ENCODE measurements around the gene KLHL25.

Gene KLHL25

GRCh38 chr15:85777250-85778106 is 17.2 kb downstream of the KLHL25 start:
- DNase-seq = no peak

DNA sequence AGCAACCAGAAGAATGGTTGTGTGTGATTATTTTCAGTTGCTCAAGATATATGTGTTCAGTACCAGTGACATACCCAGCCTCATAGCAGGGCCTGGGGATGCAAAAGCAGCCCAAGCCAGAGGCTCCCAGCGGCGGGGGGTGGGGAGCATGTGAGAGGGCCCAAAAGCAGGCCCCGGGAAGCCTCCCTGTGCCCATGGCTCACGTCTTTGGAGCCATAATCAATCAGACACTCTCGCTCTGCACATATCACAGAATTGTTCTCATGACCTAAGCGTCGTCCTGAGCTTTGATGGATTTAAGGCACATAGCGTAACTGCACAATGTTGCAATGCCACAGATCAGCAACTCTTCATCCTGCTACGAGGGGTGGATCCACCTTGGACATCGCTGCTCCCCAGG is 20.8 kb downstream of the KLHL25 start:
- no peak for DNase-seq

- DNase-seq = no peak
Observed at GRCh38 chr15:85773249-85773648, 21.5 kb downstream of the KLHL25 start.

DNA sequence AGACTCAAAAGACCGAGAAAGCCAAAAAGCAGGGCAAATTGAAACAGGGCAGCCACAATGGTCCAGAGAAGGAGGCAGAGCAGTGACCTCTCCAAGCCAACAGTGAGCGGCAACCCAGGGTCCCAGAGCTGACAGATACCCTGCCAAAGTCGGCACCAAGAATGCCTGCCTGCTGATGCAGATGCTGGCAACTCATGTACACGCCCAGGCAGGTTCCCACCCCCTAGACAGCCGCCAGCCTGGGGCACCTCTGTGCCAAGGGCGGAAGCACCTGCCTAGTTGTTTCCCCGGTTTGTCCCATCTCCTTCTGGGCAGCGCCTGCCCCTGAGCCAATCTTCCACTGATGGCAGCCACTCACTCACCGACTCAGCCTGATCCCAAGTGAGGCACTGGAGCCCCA is 22.1 kb downstream of the KLHL25 start:
- DNase-seq = no peak

GRCh38 chr15:85771781-85772445 is 22.8 kb downstream of the KLHL25 start:
- DNase-seq = no peak

GRCh38 chr15:85771271-85771670 is 23.5 kb downstream of the KLHL25 start:
- no peak for DNase-seq

DNA sequence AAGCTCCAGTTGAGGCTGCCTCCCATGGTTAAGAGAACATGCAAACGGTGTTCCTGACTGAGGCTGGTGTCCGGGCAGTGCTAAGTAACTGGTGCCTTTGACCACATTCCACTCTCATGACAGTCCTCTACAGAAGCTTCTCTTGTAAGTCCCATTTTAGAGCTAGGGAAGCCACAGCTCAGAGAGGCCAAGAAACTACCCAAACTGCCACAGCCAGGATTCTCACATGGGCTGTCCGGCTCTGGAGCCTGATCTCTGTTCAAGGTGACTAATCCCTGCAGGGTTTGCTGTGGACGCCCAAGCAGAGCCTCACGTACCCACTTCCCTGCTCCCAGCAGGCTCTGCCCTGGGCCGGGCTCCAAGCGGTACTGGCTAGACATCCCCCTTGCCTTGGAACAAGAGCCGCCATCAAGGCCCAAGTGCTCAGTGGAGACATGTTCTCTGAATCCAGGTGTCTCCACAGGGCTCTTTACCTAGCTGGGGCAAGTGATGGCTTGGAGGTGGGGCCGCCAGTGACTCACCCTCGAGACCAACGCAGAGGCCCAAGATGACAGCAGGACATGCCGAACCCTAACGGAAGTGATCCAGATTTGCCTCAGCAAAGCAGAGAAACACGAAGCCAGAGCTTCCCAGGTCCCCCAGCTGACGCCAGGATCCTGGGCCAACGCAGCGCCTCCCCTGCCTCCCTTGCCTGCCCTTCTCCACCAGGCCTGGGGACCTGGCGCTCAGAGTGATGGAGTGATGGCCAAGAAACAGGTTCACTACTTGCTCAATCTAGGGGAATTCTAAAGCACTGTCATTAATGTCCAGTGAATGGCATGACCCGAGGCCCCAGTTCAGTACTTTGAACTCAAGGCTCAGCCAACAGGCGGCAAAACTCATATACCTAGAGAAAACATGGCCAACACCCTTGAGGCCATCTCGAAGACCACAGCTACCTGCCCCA is 24.4 kb downstream of the KLHL25 start:
- DNase-seq = no peak

DNA sequence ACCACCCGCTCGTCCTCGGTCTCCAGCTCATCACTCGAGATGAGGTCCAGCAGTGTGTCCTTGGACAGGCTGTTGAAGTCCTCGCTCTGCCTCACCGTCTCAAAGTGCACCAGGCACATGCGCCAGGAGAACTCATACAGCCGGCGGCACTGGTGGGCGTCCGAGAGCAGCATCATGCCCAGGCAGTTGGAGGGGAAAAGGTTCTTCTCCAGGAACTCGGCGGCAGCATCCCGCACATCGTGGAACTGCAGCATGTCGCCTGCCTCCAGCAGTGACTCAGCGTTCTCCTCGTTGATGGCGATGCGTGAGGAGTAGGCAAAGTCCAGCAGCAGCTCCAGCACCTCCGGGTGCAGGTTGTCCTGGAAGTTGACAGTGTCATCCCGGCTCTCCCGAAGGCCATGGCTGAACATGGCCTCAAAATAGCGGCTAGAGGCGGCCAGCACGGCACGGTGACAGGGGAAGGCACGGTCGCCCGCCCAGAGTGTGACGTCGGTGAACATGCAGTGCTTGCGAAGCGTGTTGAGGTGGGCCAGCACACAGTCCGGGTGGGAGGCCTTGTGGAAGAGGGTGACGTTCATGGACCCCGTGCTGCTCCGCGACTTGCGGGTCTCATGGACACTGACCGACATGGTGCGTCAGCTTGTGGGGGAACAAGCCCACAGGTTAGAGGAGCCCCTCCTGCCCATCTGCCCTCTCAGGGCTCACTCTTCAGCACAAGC is 25.4 kb downstream of the KLHL25 start:
- no peak for DNase-seq

DNA sequence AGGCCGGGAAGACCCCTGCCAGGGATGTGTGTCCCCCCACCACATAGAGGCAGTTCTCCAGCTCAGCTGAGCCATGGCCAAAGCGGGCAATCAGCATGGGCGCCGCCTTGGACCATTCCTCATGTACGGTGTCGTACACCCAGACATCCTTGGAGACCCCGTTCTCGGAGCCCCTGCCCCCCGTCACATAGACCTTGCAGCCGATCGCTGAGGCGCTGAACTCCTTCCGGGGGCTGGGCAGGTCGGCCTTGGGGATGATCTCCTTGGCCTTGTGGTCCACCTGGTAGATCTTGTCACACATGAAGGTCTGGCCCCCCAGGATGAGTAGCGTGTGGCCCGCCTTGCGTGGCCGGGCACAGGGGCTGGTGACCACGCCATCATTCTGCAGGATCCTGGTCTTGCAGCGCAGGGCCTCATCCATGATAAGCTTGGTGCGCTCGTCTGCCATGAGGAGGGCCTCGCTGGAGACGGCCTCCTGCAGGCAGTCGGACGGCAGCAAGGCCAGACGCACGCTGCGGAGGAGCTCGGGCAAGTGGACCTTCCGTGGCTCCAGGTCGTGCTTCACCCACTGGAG is 26.0 kb downstream of the KLHL25 start:
- no peak for DNase-seq

- no peak for DNase-seq
Observed at GRCh38 chr15:85767785-85768529, 26.8 kb downstream of the KLHL25 start.

DNA sequence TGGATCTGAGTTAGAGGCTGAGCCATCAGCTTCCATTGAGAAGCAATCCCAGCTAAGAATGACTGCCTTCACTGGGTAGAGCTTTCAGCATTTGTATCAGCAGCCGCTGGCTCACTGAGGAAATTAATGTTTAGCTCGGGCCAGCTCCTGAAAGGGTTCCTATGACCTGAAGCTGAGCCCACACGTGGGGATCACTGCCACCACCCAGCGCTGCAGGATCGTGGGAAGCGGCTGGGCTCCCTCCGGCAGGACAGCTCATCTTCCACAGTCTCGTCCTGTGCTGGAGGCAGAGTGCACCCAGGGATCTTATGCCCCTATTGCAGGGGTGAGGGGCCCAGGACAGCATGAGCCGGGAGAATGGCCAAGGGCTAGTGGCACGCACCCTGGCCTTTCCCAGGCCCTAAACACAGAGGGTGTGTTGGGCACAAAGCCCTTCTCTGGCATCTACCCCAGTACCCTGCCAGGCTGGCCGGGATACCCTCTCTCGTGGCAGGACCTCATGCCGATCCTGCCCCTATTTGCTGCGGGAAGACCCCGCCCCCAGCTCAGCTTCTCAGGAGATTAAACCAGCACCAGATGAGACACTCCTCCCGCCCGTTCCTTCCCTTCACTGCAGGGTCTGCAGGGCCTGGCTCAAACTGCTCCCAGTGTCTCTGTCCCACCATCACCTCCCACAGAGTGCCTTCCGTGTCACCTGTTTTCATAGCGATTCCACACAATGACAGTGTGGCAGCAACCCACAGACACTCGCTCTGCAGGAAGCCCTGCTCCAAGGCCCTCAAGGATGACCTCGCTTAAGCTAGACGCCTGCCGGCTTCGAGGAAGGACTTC is 28.5 kb downstream of the KLHL25 start:
- no peak for DNase-seq

DNA sequence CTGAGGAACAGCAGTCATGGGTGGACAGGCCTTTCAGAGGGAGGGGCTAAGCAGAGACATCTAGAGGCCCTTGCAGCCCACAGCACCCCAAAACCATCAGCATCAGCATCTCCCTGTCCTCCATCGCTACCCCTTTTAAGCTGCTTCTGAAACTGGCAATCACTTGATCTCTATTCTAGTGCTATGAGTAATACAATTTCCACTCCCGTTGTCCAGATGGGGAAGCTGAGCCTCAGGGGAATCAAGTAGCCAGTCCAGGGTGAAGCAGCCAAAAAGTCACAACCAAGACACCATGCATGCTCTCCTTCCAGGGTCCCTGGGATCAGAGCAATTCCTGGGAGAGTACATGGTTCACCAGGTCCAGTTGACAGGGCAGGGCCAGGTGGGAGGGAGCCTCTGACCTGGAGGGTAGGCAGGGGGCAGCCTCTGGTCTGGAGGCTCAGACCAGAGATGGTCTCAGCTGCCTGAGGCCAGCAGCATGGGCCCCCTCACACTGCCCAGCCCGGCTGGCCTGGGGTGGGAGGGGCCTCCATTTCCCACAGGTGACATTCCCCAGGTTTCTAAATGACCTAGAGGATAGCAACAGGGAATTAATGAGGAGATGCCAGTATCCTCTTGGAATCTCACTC is 30.0 kb downstream of the KLHL25 start:
- no peak for DNase-seq

DNA sequence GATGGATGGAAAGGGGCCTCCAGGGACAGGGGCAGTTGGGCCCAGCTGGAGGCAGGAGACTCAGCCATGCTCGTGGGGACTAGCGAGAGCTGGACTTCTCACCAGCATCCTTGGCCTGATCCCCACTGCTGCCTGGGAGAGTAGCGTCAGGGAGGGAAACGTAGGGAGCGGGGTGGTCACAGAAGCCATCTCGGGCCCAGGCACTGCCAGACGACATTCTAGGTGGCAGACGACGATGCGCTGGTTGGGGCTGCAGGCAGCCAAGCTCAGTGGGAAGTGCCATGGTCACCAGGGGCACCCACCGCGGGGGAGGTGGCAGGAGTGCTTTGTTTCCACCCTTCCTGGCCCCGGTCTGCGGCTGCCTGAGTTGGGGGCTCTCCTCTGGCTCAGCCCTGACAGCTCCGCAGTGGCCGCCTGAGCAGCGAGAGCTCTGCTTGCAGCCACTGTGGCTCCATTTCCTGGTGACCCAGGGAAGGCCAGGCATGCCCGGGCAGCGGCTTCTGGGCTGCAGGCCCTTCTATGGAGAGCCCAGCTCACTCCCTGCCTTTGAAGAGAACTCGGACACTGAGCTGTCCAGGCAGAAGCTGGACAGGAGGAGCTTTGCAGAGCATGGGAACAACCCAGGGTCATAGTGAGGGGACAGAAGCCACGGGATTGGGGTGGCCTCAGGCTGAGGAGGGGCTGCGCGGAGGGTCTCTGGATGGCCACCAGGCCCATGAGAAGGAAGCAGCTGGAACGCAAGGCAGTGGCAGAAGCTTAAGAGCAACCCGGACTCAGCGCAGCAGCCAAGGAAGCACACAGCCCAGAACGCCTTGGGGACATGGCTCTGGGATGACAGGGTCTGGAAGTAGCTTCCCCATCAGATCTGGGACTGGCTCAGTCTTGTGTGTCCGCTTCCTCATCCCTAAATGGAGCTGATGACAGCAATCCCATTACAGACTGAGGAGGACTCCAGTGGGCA is 30.8 kb downstream of the KLHL25 start:
- DNase-seq = no peak

GRCh38 chr15:85763157-85763556 is 31.6 kb downstream of the KLHL25 start:
- no peak for DNase-seq

GRCh38 chr15:85762756-85763127 is 32.0 kb downstream of the KLHL25 start:
- no peak for DNase-seq

- no peak for DNase-seq
Observed at GRCh38 chr15:85762039-85762755, 32.5 kb downstream of the KLHL25 start.

GRCh38 chr15:85761635-85762034 is 33.1 kb downstream of the KLHL25 start:
- no peak for DNase-seq

Measured in activated T-cell treated with anti-CD3 and anti-CD28 coated beads, Interleukin-2, amount 50 U/mL, for 48 hours (primary cell).